Activated B cell treated with CpG ODN at 0.5 μM for 24 hours (primary cell): Measurements from ENCODE around the gene ROR2. TPM values are rescaled to one million over a fixed set of nuclear protein-coding genes. Genes with fewer than 3 reads are reported as not detected.

Experiments
- ATAC-seq: fragments of 200-7000 bp; cut with Tn5 transposase; one replicate; pipeline ENCODE4 v1.10.0; 2021; ENCODE audit warnings: low read depth, mild to moderate bottlenecking, moderate library complexity
- CTCF ChIA-PET: fragments of 350-600 bp; sonication (Branson Sonifier 250); formaldehyde crosslinking; loops from one replicate; lab custom pipeline; 2021; ENCODE audit warnings: antibody characterized with exemption; lab: Charles Lee
- POLR2A ChIA-PET: fragments of 350-600 bp; sonication (Branson Sonifier 250); formaldehyde crosslinking; loops from one replicate; lab custom pipeline; 2021; ENCODE audit warnings: antibody characterized with exemption; lab: Charles Lee
- DNase-seq: peaks from one replicate; pipeline ENCODE4 v3.0.0; 2022
- H3K27ac Mint-ChIP-seq: one replicate; pipeline ENCODE4 v1.8.0; 2020; ENCODE audit warnings: mixed read lengths
- H3K27me3 Mint-ChIP-seq: one replicate; pipeline ENCODE4 v1.8.0; 2021; ENCODE audit warnings: mixed read lengths
- H3K36me3 Mint-ChIP-seq: one replicate; pipeline ENCODE4 v1.8.0; 2021; ENCODE audit warnings: low read depth, mixed read lengths
- H3K4me1 Mint-ChIP-seq: one replicate; pipeline ENCODE4 v1.8.0; 2021; ENCODE audit warnings: mixed read lengths
- H3K4me3 Mint-ChIP-seq: one replicate; pipeline ENCODE4 v1.8.0; 2020; ENCODE audit warnings: mild to moderate bottlenecking, mixed read lengths
- H3K9me3 Mint-ChIP-seq: one replicate; pipeline ENCODE4 v1.8.0; 2020; ENCODE audit warnings: mixed read lengths
- CTCF ChIP-seq: fragments of 200-600 bp; IDR thresholded peaks from one replicate; pipeline ENCODE4 v1.8.0; 2022; ENCODE audit warnings: antibody characterized with exemption, mild to moderate bottlenecking
- intact Hi-C: fragments of 100-400 bp; cut with micrococcal nuclease; formaldehyde crosslinking; loops from one replicate; pipeline ENCODE4 v1.15.1; 2024
- total RNA-seq: library from RNA; stranded (reverse); gene quantifications from 2 replicates; pipeline ENCODE4 v1.2.3, GENCODE V29; 2022

ROR2 gene
- total RNA-seq, 1 donor from 2014 or later: not detected

DNA sequence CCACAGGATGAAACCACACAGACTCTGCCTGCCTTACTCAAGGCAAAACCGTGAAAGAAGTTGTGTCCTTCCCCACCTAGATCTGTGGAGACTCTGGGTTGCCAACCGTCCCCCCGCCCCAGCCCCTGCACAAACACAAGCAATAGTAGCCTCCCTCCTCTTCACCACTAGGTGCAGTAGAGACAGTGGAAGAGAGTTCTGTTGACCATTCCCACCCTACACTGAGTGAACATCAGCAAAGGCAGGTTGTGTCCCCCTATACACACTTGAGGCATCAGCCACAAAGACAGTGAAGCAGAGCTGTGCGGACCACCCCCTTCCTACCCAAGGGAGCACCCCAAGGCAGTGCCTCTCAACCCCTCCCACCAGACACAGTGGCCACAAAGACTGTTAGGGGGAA lies 302.7 kb downstream of the ROR2 start:
- intact Hi-C loops: no loop called here
- ChIA-PET POLR2A (no interaction called here), CTCF (interaction anchor here (0.6 kb wide), 1 partner anchor 394 kb away, joined by 4 read pairs; no protein-coding TSS in a partner anchor)
- no peak for DNase-seq
- no peaks in the 10 kb centered on the region for H3K9me3 Mint-ChIP-seq
- ATAC-seq: no peak
- H3K27ac Mint-ChIP-seq: no peak overlapping the region
- TF ChIP-seq CTCF: no peak
- H3K36me3 Mint-ChIP-seq: no peaks in the 10 kb centered on the region
- peaks cover 26% of the 10 kb centered on the region for H3K27me3 Mint-ChIP-seq
- no peak overlapping the region for H3K4me3 Mint-ChIP-seq
- H3K4me1 Mint-ChIP-seq: peaks cover 12% of the 10 kb centered on the region

GRCh38 chr9:91646702-91647101 lies 303.3 kb downstream of the ROR2 start:
- Mint-ChIP-seq H3K4me3 (no peak overlapping the region), H3K27ac (no peak overlapping the region), H3K27me3 (peaks cover 24% of the 10 kb centered on the region), H3K9me3 (no peaks in the 10 kb centered on the region), H3K36me3 (no peaks in the 10 kb centered on the region), H3K4me1 (peaks cover 12% of the 10 kb centered on the region)
- ATAC-seq (no peak), DNase-seq (no peak)
- intact Hi-C loops: no loop called here
- CTCF ChIA-PET: no interaction called here
- POLR2A ChIA-PET: no interaction called here
- TF ChIP-seq CTCF: no peak

DNA sequence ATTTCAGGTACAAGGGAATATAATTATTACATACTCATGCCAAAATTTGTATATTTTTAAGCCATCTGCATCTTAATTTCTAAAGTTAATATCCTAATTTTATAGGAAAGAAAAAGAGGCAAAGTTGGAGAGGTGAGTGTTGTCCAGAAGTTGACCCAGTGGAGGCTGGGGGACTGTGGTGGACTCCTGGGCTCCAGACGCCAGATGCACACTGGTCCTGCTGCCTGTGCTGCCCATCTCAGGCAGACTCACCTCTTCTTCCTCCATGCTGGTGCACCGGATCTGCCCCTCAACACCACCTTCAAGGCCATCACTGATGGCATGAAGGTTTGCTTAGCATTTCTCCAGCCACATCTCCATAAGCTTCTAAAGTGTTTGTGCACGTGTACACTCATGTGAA lies 305.6 kb downstream of the ROR2 start:
- TF ChIP-seq CTCF: no peak
- H3K4me3 Mint-ChIP-seq: no peak overlapping the region
- no peak for ATAC-seq
- no peaks in the 10 kb centered on the region for H3K36me3 Mint-ChIP-seq
- intact Hi-C loops: no loop called here
- POLR2A ChIA-PET: no interaction called here
- DNase-seq: no peak
- no peak overlapping the region for H3K27ac Mint-ChIP-seq
- H3K4me1 Mint-ChIP-seq: peaks cover 12% of the 10 kb centered on the region
- CTCF ChIA-PET: no interaction called here
- peaks cover 23% of the 10 kb centered on the region for H3K27me3 Mint-ChIP-seq
- peaks cover under 1% of the 10 kb centered on the region for H3K9me3 Mint-ChIP-seq

DNA sequence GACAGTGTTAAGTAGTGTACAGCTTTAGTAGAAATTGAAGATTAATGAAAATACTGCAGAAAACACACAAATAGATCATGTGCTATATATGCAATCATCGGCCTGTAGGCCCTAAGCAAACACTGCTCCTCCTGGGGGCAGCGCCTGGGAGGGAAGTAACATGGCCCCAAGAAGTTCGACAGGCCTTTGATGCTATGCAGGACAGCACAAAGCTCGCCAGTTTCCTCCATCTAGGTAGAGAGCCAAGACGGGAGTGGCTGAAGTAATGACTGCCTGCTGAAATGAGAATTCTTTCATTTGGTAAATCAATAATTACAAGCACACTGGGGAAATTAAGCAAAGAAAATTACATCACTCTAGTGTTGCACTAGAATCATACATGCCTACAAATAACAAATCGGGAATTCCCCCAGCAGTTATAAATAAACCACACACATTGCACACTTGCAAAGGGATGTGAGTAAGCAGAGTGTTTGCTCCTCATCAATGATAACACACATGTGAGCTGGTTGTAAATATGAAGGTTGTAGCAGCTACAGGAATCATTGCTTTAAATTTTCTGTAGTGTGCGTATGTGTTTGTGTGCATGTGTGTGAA lies 306.4 kb downstream of the ROR2 start:
- Mint-ChIP-seq H3K36me3 (no peaks in the 10 kb centered on the region), H3K27ac (no peak overlapping the region), H3K27me3 (peaks cover 25% of the 10 kb centered on the region), H3K9me3 (peaks cover 3% of the 10 kb centered on the region), H3K4me3 (no peak overlapping the region), H3K4me1 (peaks cover 12% of the 10 kb centered on the region)
- ChIA-PET CTCF (no interaction called here), POLR2A (no interaction called here)
- DNase-seq (no peak), ATAC-seq (no peak)
- TF ChIP-seq CTCF: no peak
- intact Hi-C loops: no loop called here

DNA sequence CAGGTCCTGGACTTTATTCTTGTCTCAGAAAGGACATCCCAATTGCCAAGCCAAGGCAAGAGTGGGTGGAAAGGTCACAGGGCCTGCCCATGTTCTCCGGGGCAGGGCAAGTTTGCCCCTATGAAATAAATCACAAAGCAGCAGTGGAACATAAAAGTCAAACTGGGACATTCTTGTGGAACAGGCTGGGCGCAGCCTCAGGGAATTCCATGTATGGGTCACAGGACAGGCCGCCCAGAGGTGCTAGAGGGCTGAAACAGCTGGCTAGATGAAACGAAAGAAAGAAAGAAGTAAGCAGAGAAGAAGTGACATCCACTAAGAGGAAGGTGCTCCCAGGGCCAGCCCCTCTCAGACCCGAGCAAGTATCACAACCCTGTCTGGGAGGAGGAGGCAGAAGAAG lies 307.3 kb downstream of the ROR2 start:
- POLR2A ChIA-PET: no interaction called here
- peaks cover 12% of the 10 kb centered on the region for H3K4me1 Mint-ChIP-seq
- TF ChIP-seq CTCF: no peak
- DNase-seq (no peak), ATAC-seq (no peak)
- peaks cover 3% of the 10 kb centered on the region for H3K9me3 Mint-ChIP-seq
- no peak overlapping the region for H3K27ac Mint-ChIP-seq
- H3K36me3 Mint-ChIP-seq: no peaks in the 10 kb centered on the region
- intact Hi-C loops: no loop called here
- peaks cover 24% of the 10 kb centered on the region for H3K27me3 Mint-ChIP-seq
- H3K4me3 Mint-ChIP-seq: no peak overlapping the region
- CTCF ChIA-PET: no interaction called here
